Measurements from ENCODE around the gene MRPL20. TPM values are rescaled to one million over a fixed set of nuclear protein-coding genes. Genes with fewer than 3 reads are reported as not detected.
A peak's percentile ranks its signal among the peaks of the same experiment; 100 is the strongest.
"Not testable (repeated sequence)": the region's sequence is repeated elsewhere in the genome, so short reads cannot be mapped to it uniquely, and the experiment has no call there.

Gene MRPL20
- polyA plus RNA-seq, 2 donors: 59.1 to 148 TPM

DNA sequence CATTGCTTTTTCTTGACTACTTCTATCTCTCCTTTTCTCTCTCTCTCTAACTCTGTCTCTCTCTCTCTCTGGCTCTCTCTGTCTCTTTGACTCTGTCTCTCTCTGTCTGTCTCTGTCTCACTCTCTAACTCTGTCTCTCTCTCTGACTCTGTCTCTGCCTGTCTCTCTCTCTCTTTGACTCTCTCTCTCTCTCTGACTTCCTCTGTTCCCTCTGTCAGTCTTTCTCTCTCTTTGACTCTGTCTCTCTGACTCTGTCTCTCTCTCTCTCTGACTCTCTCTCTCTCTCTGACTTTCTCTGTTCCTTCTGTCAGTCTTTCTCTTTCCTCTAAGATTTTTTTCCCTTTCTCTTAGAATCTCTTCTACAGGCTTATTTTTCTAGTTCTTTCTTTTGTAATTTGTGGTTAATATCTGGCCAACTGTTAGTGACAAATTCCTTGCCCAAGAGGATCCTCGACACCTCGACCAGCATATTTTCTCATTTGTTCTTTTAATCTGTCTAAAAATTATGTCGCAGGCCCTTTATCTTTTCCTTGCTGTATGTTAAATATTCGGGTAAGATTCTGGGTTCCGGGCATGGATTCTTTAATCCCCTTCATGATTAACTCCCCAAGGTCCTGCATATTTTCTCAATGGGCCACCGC is 42.1 kb upstream of the MRPL20 start, which contains the start of gene ATAD3C:
Gene ATAD3C (plus strand): TSS at position 591 of the 641 bp plus-strand sequence. CDS start 995 bp downstream, outside the sequence.
- WGBS, 2 donors: 80 to 82% methylated on average over 6 of the region's 6 CpGs
- H3K9me3 ChIP-seq (ENCODE audit: control insufficient read depth in 2 of 2, insufficient read depth in 1 of 2, low read depth in 1 of 2, low read length in 1 of 2): no peaks in the 10 kb centered on the region
- H3K4me3 ChIP-seq (ENCODE audit: low read depth in 1 of 2, low read length in 2 of 2): no peak within 1 kb of the TSS

DNA sequence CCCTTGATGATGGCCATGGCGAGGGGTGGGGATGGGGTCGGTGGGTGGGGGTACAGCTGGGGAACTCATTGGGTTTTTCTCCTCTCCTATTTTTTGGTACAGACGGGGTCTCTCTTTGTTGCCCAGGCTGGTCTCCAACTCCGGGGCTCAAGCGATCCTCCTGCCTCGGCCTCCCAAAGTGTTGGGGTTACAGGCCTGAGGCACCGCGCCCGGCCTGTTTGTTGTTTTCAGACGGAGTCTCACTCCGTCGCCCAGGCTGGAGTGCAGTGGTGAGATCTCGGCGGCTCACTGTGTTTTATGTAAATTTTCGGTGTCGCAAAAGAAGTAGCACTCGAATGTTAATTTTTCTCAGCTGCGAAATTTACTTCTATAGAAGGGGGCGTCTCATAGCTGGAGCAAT is 39.5 kb upstream of the MRPL20 start:
- H3K4me3 ChIP-seq (ENCODE audit: low read depth in 1 of 2, low read length in 2 of 2): not testable (repeated sequence)
- 93% methylated on average over 17 to 19 of the region's 19 CpGs for WGBS, 2 donors

More for the DNA sequence above, 42.1 kb upstream of the MRPL20 start, which contains the start of gene ATAD3C:
- Histone ChIP-seq H3K4me1 (ENCODE audit: control insufficient read depth in 2 of 2, insufficient read depth in 2 of 2, low read length in 1 of 2) (no peaks in the 10 kb centered on the region), H3K27ac (ENCODE audit: low read depth in 2 of 2, low read length in 1 of 2) (no peak within 1 kb of the TSS), H3K36me3 (ENCODE audit: control insufficient read depth in 2 of 2, insufficient read depth in 2 of 2, low read length in 1 of 2) (no peaks in the 10 kb centered on the region), H3K27me3 (ENCODE audit: control insufficient read depth in 1 of 2, insufficient read depth in 2 of 2, low read length in 2 of 2) (no peaks in the 10 kb centered on the region)

DNA sequence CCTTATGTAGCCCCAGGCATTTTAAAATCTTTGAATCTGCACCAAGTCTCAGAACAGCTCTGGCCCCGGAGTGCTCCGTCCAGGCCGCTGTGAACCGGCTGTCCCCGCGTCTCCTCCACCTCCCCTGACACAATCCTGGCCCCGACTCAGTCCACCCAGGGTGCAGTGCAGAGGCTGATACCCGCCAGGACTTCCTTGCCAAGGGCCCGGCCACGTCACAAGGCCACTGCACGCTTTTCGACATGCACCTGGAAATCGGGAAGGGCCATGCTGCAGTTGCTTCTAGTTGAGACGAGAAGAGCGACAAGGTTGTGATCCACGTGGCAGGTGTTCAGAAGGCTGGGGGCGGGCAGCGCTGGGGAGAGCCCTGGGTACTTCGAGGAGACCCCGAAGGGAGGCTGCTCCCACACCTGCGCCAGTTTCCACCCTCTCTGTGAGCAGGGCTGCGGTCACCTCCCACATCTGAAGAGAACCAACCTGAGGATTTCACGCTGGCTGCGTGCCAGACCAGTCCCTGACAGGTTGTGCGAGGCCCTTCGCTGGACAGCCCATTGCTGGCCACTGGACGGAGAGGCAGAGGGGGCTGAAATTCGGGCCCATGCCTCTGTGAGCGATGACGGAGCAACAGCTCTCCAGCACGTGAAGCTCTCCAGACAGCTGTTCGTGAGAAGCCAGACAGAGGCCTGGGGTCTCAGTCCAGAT is 35.1 kb upstream of the MRPL20 start:
- Histone ChIP-seq H3K4me3 (ENCODE audit: low read depth in 1 of 2, low read length in 2 of 2) (no peak overlapping the region), H3K9me3 (ENCODE audit: control insufficient read depth in 2 of 2, insufficient read depth in 1 of 2, low read depth in 1 of 2, low read length in 1 of 2) (no peaks in the 10 kb centered on the region), H3K27me3 (ENCODE audit: control insufficient read depth in 1 of 2, insufficient read depth in 2 of 2, low read length in 2 of 2) (no peaks in the 10 kb centered on the region), H3K27ac (ENCODE audit: low read depth in 2 of 2, low read length in 1 of 2) (no peak overlapping the region), H3K36me3 (ENCODE audit: control insufficient read depth in 2 of 2, insufficient read depth in 2 of 2, low read length in 1 of 2) (no peaks in the 10 kb centered on the region), H3K4me1 (ENCODE audit: control insufficient read depth in 2 of 2, insufficient read depth in 2 of 2, low read length in 1 of 2) (peaks cover 0 to 5% of the 10 kb centered on the region in 2 donors)
- WGBS, 2 donors: 75 to 81% methylated on average over 31 to 32 of the region's 32 CpGs

More for the DNA sequence above, 39.5 kb upstream of the MRPL20 start:
- not testable (repeated sequence) for H3K4me1 ChIP-seq (ENCODE audit: control insufficient read depth in 2 of 2, insufficient read depth in 2 of 2, low read length in 1 of 2); H3K27me3 ChIP-seq (ENCODE audit: control insufficient read depth in 1 of 2, insufficient read depth in 2 of 2, low read length in 2 of 2); H3K36me3 ChIP-seq (ENCODE audit: control insufficient read depth in 2 of 2, insufficient read depth in 2 of 2, low read length in 1 of 2); H3K27ac ChIP-seq (ENCODE audit: low read depth in 2 of 2, low read length in 1 of 2); H3K9me3 ChIP-seq (ENCODE audit: control insufficient read depth in 2 of 2, insufficient read depth in 1 of 2, low read depth in 1 of 2, low read length in 1 of 2)

DNA sequence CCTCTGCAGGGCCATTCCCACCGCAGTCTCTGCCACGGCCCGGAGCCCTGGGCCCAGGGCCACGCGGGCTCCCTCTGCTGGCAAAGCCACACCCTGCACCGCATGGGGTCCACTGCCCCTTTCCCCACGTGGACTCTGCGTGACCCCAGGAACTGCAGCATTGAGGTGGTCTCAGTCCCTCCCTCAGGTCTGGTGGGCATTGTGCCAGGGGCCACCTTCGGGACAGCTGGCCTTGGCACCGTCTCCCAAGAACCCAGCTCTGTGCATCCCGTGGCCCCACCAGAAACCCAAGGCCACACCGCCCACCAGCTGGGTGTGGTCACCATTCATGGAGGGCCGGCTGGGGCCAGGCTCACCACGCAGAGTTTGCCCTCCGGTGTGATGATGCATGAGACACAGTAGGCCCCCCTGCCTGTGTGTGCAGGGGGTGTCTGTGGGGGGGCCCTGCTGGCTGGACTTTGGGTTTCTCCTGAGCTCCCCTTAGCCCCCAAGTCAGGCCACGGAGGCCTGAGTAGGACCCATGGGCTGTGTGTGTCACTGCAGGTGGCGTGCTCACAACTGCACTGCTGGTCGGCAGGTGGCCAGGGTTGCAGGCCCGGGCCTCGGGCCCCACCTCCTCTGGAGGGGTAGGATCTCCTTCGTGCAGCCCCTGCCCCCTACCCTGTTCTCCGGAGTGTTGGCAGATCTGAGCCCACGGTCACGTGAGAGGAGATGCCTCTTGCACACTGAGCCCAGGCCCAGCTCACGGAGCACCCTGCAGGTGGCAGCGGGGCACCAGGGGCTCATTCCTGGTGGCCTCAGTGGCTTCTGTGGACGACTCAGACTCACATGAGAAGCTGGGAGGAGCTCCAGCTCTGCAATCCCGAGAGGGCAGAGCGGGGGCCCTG is 34.2 kb upstream of the MRPL20 start:
- peaks cover 0 to 13% of the 10 kb centered on the region in 2 donors for H3K4me1 ChIP-seq (ENCODE audit: control insufficient read depth in 2 of 2, insufficient read depth in 2 of 2, low read length in 1 of 2)
- WGBS, 2 donors: 34% methylated on average over 23 to 29 of the region's 29 CpGs
- H3K27ac ChIP-seq (ENCODE audit: low read depth in 2 of 2, low read length in 1 of 2): no peak overlapping the region

DNA sequence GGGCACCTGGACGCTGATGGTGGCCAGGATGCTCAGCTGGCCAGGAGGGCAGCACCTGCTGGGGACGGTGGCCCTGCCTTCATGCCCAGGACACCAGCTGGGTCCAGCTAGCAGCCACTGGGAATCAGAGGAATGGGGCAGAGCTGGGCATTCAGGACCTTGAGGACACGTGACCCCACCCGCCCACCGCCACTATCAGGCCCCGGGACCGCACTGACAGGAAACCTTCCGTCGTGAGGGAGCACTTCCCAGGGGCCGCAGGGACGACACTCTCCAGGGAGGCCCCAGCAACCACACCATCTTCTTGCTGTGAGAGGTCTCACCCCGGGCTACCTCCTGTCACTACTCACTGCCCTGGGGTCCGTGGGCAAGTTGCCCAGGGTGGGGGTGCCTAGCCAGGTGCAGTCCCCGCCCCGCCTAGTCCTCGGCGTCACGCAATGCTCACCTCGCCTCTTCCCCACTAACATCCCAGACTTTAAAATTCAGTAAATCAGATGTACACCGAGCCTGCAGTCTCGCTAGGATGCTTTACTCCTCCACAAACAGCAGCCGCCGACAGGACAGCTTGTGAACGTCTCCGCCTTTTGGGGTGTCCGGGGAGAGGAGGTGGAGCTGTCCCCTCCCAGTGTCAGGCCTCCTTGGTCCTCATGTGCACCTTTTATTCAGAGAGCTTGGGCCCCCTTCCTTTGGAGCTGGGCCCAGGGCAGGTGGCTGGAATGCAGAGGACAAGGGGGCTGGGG is 33.3 kb upstream of the MRPL20 start:
- H3K27ac ChIP-seq (ENCODE audit: low read depth in 2 of 2, low read length in 1 of 2): peak overlapping the region in 1 of 2 donors; percentile 37
- H3K9me3 ChIP-seq (ENCODE audit: control insufficient read depth in 2 of 2, insufficient read depth in 1 of 2, low read depth in 1 of 2, low read length in 1 of 2): no peaks in the 10 kb centered on the region
- peaks cover 0 to 18% of the 10 kb centered on the region in 2 donors for H3K4me1 ChIP-seq (ENCODE audit: control insufficient read depth in 2 of 2, insufficient read depth in 2 of 2, low read length in 1 of 2)
- 66 to 72% methylated on average over 26 of the region's 26 CpGs for WGBS, 2 donors
- H3K36me3 ChIP-seq (ENCODE audit: control insufficient read depth in 2 of 2, insufficient read depth in 2 of 2, low read length in 1 of 2): peaks cover 0 to 2% of the 10 kb centered on the region in 2 donors
- no peaks in the 10 kb centered on the region for H3K27me3 ChIP-seq (ENCODE audit: control insufficient read depth in 1 of 2, insufficient read depth in 2 of 2, low read length in 2 of 2)
- no peak overlapping the region for H3K4me3 ChIP-seq (ENCODE audit: low read depth in 1 of 2, low read length in 2 of 2)

More for the DNA sequence above, 34.2 kb upstream of the MRPL20 start:
- peaks cover 0 to 2% of the 10 kb centered on the region in 2 donors for H3K36me3 ChIP-seq (ENCODE audit: control insufficient read depth in 2 of 2, insufficient read depth in 2 of 2, low read length in 1 of 2)
- H3K9me3 ChIP-seq (ENCODE audit: control insufficient read depth in 2 of 2, insufficient read depth in 1 of 2, low read depth in 1 of 2, low read length in 1 of 2): no peaks in the 10 kb centered on the region
- no peaks in the 10 kb centered on the region for H3K27me3 ChIP-seq (ENCODE audit: control insufficient read depth in 1 of 2, insufficient read depth in 2 of 2, low read length in 2 of 2)
- no peak overlapping the region for H3K4me3 ChIP-seq (ENCODE audit: low read depth in 1 of 2, low read length in 2 of 2)

DNA sequence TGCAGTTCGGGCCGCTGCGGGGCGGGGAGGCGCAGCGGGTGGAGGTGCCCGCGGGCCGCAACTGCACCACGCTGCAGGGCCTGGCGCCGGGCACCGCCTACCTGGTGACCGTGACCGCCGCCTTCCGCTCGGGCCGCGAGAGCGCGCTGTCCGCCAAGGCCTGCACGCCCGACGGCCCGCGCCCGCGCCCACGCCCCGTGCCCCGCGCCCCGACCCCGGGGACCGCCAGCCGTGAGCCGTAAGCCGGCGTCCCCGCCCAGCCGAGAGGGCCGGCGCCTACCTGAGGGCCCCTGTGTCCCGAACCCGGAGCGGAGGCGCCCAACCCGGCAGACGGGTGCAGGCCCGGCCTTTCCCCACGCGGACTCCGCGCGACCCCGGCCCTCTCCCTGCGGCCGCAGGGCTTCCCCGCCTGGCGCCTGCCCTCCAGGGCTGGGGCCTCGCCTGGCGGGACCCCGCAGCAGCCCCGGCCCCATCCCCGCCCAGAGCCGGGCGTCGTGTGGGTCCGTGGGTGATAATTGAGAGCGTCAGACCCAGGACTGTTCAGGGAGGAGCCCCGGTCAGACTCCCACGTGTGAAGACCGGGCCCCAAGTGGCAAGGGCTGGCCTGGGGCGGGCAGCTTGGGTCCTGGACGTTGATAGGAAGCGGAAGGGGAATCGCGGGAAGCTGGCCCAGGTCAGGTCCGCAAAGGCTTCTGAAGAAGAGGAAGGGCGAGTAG is 32.6 kb upstream of the MRPL20 start:
- Histone ChIP-seq H3K4me1 (ENCODE audit: control insufficient read depth in 2 of 2, insufficient read depth in 2 of 2, low read length in 1 of 2) (peaks cover 2 to 25% of the 10 kb centered on the region in 2 donors), H3K4me3 (ENCODE audit: low read depth in 1 of 2, low read length in 2 of 2) (no peak overlapping the region), H3K36me3 (ENCODE audit: control insufficient read depth in 2 of 2, insufficient read depth in 2 of 2, low read length in 1 of 2) (peaks cover 0 to 2% of the 10 kb centered on the region in 2 donors), H3K27ac (ENCODE audit: low read depth in 2 of 2, low read length in 1 of 2) (no peak overlapping the region), H3K9me3 (ENCODE audit: control insufficient read depth in 2 of 2, insufficient read depth in 1 of 2, low read depth in 1 of 2, low read length in 1 of 2) (no peaks in the 10 kb centered on the region), H3K27me3 (ENCODE audit: control insufficient read depth in 1 of 2, insufficient read depth in 2 of 2, low read length in 2 of 2) (no peaks in the 10 kb centered on the region)
- WGBS, 2 donors: 86 to 88% methylated on average over 72 to 82 of the region's 82 CpGs

DNA sequence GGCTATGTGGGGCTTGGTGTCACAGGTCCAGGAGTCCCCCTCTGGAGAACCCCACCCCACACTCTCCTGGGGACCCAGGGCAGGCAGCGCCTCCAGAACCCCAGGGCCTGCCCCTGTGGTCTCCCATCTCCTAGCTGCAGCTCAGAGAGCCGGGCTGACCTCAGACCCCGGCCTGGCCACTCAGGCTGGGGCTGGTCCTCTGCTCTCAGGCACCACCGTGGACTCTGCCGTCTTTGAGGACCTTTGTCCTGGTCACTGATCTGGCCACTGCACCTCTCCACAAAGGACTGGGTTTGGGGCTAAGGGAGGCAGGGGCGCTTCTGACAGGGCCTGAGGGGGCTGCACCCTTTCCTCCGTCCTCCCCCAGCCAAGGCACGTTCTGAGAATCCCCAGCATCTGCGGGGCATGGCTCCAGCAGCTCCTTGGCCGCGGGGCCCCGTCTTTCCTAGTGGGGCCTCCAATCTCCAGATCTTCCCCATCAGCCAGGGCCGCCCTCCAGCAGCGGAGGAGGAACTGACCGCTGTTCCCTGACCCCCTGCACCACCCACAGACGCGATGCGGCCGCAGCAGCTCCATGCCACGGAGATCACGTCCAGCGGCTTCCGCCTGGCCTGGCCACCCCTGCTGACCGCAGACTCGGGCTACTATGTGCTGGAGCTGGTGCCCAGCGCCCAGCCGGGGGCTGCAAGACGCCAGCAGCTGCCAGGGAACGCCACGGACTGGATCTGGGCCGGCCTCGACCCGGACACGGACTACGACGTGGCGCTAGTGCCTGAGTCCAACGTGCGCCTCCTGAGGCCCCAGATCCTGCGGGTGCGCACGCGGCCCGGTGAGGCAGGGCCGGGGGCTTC is 31.7 kb upstream of the MRPL20 start:
- H3K9me3 ChIP-seq (ENCODE audit: control insufficient read depth in 2 of 2, insufficient read depth in 1 of 2, low read depth in 1 of 2, low read length in 1 of 2): no peaks in the 10 kb centered on the region
- no peaks in the 10 kb centered on the region for H3K27me3 ChIP-seq (ENCODE audit: control insufficient read depth in 1 of 2, insufficient read depth in 2 of 2, low read length in 2 of 2)
- peaks cover 3 to 33% of the 10 kb centered on the region in 2 donors for H3K4me1 ChIP-seq (ENCODE audit: control insufficient read depth in 2 of 2, insufficient read depth in 2 of 2, low read length in 1 of 2)
- 88 to 90% methylated on average over 39 to 45 of the region's 45 CpGs for WGBS, 2 donors
- no peak overlapping the region for H3K27ac ChIP-seq (ENCODE audit: low read depth in 2 of 2, low read length in 1 of 2)
- no peak overlapping the region for H3K4me3 ChIP-seq (ENCODE audit: low read depth in 1 of 2, low read length in 2 of 2)
- peaks cover 0 to 2% of the 10 kb centered on the region in 2 donors for H3K36me3 ChIP-seq (ENCODE audit: control insufficient read depth in 2 of 2, insufficient read depth in 2 of 2, low read length in 1 of 2)

DNA sequence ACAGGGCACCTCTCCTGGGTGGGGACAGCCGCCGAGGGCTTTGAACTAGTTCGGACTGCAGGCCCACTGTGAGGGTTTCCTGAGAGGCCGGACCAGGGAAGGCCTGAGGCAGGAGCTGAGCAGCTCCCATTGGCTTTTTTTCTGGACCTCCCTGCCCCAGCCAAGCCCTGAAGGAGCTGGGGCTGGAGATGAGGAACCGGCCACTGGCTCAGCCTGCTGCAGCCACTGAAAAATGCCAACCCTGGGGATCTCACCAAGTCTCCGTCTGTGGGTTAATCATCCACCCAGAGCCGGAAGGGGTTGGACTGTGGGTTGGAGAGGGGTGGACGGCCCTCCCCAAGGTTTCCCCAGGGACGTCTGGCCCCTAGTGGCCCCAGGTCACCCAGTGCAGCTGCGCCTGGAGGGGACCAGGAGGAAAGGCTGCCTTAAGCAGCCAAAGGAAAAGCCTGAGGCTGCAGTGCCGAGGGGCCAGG is 30.8 kb upstream of the MRPL20 start:
- Histone ChIP-seq H3K4me1 (ENCODE audit: control insufficient read depth in 2 of 2, insufficient read depth in 2 of 2, low read length in 1 of 2) (peaks cover 3 to 39% of the 10 kb centered on the region in 2 donors), H3K9me3 (ENCODE audit: control insufficient read depth in 2 of 2, insufficient read depth in 1 of 2, low read depth in 1 of 2, low read length in 1 of 2) (no peaks in the 10 kb centered on the region), H3K4me3 (ENCODE audit: low read depth in 1 of 2, low read length in 2 of 2) (no peak overlapping the region), H3K27me3 (ENCODE audit: control insufficient read depth in 1 of 2, insufficient read depth in 2 of 2, low read length in 2 of 2) (no peaks in the 10 kb centered on the region), H3K36me3 (ENCODE audit: control insufficient read depth in 2 of 2, insufficient read depth in 2 of 2, low read length in 1 of 2) (peaks cover 0 to 2% of the 10 kb centered on the region in 2 donors), H3K27ac (ENCODE audit: low read depth in 2 of 2, low read length in 1 of 2) (no peak overlapping the region)
- WGBS, 2 donors: 52 to 67% methylated on average over 11 of the region's 11 CpGs
